Measurements from ENCODE around the gene CCT7.
A peak's percentile ranks its signal among the peaks of the same experiment; 100 is the strongest.

CCT7 gene

DNA sequence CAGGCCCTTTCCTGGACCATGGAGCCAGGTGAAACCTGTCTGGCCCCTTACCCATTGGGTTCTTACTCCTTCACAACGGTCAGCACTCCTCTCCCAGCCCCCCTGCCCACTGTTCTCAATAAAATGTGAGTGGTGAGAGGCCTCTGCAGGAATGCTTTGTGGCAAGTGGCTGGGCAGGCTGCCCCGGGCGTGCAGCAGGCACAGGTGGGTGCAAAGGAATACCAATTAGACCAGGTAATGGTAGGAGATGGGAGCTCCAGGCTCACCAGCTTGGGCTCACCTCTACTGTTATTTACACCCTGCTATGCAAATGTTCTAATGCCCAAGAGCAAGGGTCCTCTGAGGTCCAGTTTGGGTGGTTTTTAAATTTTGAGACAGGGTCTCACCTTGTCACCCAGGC lies 7.0 kb upstream of the CCT7 start:
- no peak for DNase-seq

DNA sequence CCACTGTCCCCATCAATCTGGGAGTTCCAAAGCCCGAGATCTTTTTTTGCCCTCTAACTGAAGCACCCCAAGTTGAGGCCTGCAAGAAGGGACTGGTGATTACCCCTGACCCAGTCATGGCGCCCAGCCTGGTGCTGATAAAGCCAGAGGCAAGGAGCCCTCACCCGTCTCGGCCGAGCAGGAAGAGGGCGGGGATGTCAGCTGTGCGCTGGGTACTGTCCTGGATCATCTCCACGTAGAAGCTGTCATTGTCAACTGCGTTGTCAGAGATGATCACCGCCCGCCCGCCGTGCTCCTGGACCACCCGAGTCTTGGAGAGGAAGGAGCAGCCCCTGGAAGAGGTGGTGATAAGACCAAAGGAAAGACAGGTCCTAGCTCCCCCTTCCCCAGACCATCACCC lies 5.5 kb upstream of the CCT7 start:
- no peak for DNase-seq

DNA sequence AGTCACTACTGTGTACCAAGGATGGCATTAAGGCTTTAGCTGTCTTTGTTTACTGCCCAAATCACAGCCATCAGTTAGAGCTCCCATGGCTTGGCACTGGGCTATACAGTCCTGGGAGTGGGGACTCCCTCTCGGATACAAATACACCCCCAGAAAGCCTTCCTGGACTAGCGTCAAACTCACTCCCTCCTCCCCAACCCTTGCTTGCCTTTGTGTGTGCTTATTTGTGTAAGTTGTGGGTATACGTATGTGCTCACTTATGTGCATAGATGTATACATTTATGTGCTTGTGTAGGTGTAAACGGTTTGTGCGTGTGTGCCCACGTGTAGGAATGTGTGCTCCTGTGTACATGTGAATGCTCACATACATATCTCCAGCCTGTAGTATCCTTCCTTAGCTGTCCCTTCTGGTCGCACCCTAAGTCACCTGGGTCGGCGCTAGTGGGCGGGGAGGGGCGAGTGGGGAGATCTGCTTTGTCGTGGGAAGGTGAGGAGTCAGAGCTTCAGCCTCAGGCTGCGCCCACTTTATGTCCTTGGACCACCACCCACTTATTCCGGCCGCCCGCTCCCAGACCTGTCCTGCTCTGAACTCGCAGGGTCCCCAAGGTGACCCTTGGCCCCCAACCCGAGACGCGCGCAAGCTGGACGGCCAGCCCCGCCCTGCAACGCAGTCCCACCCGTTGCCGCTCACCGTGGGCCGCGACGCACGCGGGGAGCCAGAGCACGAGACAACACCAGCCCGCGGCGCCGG lies 1.5 kb upstream of the CCT7 start:
- no peak for DNase-seq

DNA sequence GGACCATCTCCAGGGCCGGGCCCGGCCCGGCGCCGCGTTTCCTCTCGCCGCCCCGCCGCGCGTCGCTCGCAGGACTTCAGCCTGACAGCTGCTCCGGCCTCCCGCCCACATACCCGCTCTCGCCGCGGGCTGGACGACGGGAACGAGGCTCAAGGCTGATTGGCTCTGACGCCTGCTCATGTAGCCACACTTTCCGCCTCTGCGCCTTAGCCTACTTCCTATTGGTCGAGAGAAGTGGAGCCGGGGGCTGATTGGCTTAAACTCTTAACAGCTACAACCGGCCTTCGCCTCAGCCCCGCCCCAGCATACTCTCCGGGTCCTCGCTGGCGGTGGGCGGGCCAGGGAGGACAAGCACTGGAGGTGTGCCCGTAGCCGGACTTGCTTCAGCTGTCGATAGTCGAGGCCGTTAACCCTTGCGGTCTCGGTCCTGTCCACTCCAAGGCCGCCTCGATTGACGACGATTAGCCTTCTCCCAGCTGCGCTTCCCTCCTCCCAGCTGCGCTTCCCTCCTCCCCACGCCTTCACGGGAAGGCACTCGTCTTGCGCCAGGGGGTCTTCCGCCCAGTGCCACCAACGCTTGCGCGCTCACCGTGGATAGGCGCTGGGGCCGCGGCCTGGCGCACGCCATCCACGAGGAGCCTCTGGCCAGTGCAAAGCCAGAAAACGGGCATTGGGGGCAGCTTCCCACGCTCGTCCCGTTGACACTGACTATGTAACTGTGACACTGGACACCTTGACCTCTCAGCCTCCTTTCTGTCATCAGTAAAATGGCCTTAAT lies 765 bp upstream of the CCT7 start, which contains the start of gene PRADC1:
Gene PRADC1 (minus strand): TSS at position 86 of the 778 bp plus-strand sequence. CDS start 79 bp downstream, at position 7.
- DNase-seq = peak; percentile 89 to 91

DNA sequence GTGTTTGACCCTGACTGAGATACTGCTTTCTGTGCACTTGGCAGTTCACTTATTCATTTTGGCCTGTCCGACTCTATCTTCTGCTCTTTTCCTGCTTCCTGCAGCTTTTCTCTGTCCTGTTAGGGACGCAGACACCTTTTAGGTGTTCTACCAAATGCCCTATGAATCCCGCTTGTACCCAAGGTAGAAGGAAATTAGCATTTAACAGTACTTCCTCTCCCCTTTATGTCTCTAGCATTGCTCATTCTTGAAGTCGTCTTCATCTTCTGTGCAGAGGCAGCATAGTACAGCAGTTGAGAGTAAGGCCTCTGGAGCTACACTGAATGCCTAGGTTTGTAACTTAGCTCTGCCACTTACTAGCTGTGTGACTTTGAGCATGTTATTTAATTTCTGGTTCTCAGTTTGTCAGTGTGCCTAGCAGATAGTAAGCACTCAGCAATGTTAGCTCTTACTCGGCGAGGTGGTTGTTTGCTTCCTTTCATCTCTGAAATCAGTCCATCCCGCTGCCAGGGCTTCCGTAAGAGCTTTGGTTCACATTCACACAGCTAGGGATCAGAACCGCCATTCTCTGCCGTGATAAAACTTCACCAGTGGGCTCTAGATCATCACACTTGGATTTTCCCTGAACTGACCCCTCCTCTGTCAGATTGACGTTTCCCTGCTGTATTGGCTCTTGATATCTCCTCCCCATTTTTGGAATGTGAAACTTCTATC lies 1.4 kb downstream of the CCT7 start:
- DNase-seq = no peak

DNA sequence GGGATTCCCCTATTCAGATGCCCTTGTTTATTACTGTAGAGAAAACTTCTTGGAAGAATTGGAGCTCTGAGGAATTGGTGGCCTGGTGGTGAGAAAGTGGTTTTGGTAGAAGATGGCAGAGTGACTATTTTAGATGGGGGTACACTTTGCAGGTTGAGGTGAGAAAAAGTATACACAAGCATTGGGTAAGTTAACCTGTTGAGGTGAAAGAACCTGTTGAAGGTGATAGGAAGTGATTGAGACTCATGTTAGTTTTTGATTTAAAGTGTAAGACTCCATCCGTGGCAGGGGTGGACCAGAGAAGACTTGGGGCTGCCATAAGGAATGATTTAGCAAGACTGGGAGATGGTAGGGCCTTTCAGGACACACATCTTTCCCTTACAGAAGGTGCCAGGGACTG lies 3.1 kb downstream of the CCT7 start:
- no peak for DNase-seq

DNA sequence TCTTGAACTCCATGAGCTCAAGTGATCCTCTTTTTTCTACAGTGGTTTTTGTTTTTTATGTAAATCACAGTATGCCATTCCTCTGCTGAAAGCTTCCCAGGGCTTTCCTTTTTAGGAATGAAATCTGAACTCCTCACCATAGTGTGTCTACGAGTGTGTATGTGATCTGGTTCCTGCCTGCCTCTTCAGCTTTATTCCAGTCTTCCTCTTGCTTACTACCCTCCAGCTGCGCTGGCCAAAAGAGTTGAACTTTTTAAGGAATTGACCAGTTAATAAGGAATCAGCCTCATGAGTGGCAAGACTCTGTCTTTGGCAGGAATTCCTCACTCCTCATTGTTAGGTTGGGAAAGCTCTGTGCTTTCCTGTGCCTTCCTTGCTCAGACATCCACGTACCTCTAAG lies 4.0 kb downstream of the CCT7 start:
- no peak for DNase-seq

DNA sequence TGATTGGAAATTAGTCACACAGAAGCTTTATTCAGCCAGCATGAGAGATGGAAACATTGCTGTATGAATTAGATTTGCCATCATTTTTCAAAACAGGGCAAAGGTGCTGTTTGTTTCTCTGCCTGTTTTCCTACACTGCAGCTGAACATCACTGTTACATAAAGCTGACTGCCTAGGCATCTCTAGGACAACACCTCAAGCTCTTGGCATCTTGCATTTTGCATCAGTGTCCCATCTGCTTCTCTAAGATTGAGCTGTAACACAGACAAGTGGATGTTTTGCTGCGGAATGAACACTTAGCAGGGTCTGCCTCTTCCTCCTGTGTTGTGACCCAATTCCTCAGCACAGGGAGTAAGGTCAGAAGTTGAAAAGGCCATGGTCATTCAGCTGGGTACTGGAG lies 4.9 kb downstream of the CCT7 start:
- DNase-seq = no peak

DNA sequence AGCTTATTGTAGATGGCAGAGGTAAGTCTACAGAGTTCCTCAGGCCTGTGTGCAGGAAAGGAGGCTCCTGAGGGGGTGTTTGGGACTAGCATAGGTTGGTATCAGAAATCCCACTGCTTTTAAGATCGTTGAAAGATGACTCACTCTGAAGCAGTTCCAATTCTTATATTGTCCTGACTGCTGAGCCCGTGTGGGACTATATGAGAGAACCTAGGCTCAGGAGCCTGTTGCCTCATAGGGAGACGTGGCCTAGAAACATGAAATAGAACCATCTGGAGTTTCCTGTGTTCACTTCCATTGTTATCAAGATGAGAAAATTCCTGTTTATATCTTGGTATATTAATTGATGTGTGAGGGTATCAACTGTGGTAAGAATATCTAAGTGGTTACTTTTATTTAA lies 5.7 kb downstream of the CCT7 start:
- no peak for DNase-seq

DNA sequence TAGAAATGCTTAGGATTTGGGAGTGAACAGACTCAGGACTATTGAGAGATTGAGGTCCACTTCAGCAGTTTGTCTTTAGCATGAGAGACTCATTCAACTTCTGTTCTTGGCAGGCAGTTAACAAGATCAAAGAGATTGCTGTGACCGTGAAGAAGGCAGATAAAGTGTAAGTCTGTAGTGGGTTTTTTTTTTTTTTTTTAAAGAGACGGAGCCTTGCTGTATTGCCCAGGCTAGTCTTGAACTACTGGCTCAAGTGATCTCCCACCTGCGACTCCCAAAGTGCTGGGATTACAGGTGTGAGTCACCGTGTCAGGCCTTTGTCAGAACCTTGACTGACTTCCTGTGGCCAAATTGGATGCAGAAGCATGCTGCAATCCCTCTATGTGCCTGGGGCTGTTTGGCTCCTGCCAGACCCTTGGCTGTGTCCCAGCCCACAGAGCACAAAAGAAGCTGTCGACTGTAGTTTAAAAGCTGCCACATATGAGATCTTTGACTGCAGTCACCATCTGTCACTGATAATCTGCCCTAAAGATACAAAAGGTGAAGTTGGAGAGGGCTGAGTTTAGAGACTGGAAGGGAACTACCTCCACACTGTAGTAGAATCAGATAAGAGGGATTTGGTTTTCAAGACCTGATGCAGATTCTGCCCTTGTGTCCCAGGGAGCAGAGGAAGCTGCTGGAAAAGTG lies 9.9 kb downstream of the CCT7 start:
- no peak for DNase-seq

DNA sequence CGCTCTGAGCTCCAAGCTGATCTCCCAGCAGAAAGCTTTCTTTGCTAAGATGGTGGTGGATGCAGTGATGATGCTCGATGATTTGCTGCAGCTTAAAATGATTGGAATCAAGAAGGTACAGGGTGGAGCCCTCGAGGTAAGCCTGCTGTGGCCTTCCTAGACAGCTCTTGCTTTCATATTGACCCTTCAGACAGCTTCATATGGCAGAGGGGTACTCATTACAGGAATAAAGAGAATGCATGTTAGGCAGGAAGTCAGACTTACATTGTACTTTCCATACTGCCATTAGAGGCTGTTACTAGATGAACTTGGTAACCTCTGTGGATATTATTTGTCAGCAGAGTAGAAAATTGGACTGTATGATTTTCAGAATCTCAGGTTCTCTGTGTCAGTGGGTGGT lies 10.5 kb downstream of the CCT7 start:
- DNase-seq = no peak

DNA sequence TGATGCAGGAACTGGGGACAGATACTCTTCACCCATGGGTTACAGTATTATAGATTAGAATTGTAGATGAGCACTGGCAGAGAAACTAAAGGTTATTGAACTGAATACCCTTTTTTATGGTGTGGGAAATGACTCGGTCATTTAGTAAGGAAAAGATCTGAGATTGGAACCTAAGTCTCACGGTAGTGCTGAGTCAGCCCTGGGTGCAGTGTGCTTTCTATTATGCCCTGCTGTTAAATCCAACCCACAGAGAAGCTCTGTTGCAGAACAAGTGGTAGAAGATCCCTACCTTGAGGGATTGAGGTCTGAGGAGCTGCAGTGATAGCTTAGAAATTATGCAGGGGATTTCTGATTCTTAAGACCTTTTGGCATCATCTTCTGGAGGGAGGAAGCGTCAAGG lies 12.7 kb downstream of the CCT7 start:
- no peak for DNase-seq

DNA sequence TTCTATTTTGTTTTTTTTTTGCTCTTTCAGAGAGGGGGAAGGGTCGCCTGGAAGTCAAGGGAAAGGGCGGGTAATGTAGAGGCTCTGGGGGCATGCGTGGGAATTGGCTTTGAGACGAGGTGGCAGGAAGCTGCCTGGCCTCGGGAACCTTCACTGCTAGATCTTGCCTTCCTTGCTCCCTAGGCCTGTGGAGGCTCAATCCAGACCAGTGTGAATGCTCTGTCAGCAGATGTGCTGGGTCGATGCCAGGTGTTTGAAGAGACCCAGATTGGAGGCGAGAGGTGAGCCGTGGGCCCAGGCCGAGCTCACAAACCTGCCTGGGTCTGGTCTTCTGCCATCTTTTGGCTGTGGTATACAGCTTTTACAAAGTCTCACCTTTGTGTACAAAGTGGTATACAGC lies 15.5 kb downstream of the CCT7 start:
- no peak for DNase-seq

DNA sequence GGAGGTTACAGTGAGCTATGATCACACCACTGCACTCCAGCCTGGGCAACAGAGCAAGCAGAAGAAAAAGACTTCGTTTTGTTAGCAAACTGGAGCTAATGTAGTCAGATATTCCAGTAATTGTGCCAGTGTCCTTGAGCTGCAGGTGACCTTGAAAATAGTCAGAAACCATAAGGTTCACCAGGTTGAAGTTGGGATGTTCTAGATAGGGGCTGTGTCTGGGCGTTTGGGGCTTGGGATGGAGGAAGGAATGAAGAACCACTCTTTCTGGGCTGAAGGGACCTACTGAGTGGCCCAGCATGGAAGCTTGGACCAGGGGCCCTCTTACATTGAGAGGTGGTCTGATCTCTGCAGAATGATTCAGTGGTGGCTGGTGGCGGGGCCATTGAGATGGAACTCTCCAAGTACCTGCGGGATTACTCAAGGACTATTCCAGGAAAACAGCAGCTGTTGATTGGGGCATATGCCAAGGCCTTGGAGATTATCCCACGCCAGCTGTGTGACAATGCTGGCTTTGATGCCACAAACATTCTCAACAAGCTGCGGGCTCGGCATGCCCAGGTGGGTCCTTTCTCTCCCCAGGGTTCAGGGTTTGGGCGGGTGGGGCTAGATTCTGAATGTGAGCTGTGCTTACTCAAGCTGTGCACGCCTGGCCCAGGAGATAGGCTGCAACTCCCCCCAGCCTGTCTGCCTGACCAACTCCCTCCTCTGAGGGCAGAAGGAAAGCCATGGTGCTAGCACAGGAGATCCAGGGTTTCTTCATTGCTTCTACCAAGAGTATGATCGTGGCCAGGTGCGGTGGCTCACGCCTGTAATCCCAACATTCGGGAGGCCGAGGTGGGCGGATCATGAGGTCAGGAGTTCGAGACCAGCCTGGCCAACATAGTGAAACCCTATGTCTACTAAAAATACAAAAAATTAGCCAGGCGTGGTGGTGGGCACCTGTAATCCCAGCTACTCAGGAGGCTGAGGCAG lies 17.1 kb downstream of the CCT7 start:
- no peak for DNase-seq

DNA sequence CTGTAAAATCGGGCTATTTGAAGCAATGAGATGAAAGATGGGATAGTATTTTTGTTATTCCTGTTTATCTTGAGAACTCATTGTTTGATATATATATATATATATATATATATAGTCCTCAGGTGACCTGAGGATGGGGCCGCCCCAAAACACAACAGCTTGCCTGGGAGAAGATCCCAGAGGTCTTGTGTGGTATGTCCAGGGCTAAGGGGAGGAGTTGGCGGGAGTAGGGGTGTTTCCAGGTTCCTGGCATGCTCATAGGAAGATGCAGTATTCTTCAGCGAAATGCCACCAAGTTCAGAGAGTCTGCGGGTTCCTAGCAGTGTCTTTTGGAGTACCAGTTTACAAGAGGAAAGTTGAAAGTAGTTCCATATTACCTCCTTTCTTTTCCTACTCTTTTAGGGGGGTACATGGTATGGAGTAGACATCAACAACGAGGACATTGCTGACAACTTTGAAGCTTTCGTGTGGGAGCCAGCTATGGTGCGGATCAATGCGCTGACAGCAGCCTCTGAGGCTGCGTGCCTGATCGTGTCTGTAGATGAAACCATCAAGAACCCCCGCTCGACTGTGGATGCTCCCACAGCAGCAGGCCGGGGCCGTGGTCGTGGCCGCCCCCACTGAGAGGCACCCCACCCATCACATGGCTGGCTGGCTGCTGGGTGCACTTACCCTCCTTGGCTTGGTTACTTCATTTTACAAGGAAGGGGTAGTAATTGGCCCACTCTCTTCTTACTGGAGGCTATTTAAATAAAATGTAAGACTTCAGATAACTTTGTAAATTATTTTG lies 18.3 kb downstream of the CCT7 start:
- no peak for DNase-seq

DNA sequence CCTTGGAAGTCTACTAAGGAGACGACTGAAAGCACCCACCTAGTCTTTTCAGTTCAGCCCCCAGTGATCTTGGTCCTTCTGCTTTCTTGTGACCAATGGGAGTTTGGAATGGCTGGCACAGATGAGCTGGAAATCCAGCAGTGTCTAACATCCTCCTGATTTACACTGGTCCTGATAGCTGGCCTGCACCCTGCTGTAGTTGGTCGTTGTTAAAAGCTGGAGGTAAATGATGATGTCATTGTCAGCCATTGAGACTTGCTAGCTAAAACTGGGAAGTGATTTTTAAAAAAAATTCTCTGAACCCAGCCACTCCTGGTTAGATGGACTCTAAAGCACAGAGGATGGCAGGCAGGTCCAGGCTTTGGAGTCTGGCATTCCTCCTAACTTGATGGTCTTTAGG lies 19.3 kb downstream of the CCT7 start:
- no peak for DNase-seq

DNA sequence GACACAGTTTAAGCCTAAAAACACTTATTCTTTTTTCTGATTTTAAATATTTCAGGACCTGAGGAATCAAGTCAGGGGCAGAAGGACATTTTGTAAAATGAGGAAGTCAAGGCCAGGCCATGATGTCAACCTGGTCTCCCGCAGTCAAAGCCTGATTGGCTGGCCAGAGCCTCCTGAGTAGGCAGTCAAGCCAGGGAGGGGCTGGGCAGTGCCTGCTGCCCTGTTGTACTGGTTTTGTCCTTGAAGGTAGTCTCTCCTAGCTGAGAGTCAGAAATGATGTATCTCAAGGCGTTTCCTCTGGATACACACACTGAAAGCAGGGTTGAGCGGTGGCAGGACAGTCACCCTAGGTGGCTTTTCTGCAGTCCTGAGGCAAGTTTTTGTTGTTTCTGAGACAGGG lies 19.8 kb downstream of the CCT7 start:
- no peak for DNase-seq

DNA sequence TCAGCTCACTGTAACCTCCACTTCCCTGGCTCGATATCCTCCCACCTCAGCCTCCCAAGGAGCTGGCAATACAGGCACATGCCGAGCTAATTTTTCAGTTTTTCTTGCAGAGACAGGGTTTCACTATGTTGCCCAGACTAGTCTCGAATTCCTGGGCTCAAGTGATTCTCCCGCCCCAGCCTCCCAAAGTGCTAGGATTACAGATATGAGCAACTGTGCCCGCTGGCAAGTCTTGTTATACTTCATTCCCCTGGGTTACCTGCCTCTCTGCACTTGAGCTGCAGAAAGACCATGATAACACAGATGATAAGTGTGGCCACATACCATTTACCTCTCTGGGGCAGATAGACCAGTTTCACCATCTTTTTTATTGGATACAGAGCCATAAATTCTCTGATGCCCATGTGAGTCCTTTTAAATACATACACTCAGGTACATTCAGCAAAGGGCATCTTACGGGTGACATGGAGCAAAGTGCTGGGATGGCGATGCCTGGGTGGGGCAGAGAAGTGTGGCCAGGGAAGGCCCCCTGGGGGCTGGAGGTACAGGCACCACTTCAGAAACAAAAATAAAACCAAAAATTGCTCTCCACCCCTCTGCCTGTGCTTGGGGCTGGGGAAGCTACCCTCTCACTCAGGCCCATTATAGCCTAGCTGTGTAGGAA lies 20.4 kb downstream of the CCT7 start:
- no peak for DNase-seq

DNA sequence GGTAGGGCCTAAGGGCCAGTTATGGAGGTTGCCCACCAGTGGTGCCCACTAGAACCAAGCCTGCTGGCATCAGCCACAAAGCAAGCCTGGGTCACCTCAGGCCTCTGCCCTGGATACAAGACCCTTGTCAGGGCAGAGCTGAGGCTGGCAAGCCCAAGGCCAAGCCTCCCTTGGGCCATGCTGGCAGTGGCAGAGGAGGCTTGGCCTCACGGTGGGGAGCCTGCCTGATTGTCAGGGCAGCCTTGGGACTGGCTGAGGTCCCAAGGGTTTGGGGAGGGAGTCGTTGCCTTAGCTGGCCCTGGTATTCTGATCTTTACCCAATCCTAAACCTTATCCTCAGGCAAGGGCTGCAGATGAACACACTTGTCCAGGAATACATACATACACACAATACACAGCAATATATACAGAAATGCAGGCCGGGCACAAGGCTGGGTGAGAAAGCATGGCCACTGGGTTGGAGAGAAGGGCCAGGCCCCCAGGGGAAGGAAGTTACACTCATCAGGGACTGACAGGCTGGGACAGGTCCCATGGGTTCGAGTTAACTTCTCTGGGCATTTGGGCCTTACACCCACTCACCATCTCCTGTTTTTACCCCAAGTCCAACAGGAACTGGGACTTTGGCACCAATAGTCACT lies 21.0 kb downstream of the CCT7 start:
- no peak for DNase-seq
